GM18507 (cell line): ENCODE measurements around the gene ALPI.
"Not testable (repeated sequence)": the region's sequence is repeated elsewhere in the genome, so short reads cannot be mapped to it uniquely, and the experiment has no call there.

Experiments used
- DNase-seq: peaks from one replicate; pipeline ENCODE4 v3.0.0; 2011; ENCODE audit warnings: low read depth; ENCODE audit not compliant: insufficient read length; ENCODE audit errors: extremely low spot score
- FAIRE-seq: peaks from 2 replicates; lab custom pipeline; 2011; peaks lifted over from hg19 to GRCh38; lab: Jason Lieb, UNC

ALPI gene

GRCh38 chr2:232455426-232456255 lies at the start of gene ALPI:
Gene ALPI (plus strand): TSS chr2:232456153. CDS start chr2:232456200, 47 bp downstream.
- DNase-seq (no peak), FAIRE-seq (no peak)

- DNase-seq, result no peak
- FAIRE-seq, result no peak
Observed at GRCh38 chr2:232406556-232407310, 49.2 kb upstream of the ALPI start, which contains the start of gene ALPG. Gene ALPG (plus strand): TSS chr2:232406844. CDS start chr2:232406895, 51 bp downstream.

DNA sequence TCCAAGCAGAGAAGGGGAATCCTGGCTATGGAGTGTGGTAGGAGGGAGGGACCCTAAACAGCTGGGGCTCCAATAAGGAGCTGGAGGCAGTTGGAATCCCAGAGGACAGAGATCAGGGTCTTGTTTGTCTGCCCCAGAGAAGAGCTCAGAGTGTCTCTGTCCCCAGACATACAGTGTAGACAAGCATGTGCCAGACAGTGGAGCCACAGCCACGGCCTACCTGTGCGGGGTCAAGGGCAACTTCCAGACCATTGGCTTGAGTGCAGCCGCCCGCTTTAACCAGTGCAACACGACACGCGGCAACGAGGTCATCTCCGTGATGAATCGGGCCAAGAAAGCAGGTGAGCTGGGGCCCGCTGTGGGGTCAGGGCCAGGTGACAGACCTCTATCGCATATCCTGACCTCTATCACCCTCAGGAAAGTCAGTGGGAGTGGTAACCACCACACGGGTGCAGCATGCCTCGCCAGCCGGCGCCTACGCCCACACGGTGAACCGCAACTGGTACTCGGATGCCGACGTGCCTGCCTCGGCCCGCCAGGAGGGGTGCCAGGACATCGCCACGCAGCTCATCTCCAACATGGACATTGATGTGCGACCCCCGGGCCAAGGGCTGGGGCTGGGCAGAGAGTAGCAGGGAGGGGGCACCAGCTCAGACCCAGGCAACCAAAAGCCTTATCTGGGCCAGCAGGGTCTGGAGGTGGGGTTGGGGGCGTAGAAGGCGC lies 48.4 kb upstream of the ALPI start:
- DNase-seq, result not testable (repeated sequence)

GRCh38 chr2:232408269-232408668 lies 47.7 kb upstream of the ALPI start:
- not testable (repeated sequence) for DNase-seq, FAIRE-seq

More for the DNA sequence above, 48.4 kb upstream of the ALPI start:
- FAIRE-seq, result not testable (repeated sequence)

- not testable (repeated sequence) for DNase-seq, FAIRE-seq
Observed at GRCh38 chr2:232409617-232410016, 46.3 kb upstream of the ALPI start.

GRCh38 chr2:232410238-232410900 lies 45.6 kb upstream of the ALPI start:
- DNase-seq (no peak), FAIRE-seq (no peak)

GRCh38 chr2:232411901-232412629 lies 43.9 kb upstream of the ALPI start:
- no peak for DNase-seq
- FAIRE-seq, result no peak

GRCh38 chr2:232412986-232413385 lies 43.0 kb upstream of the ALPI start:
- DNase-seq, result no peak
- FAIRE-seq, result no peak

GRCh38 chr2:232415138-232415690 lies 40.7 kb upstream of the ALPI start:
- no peak for DNase-seq
- no peak for FAIRE-seq

DNA sequence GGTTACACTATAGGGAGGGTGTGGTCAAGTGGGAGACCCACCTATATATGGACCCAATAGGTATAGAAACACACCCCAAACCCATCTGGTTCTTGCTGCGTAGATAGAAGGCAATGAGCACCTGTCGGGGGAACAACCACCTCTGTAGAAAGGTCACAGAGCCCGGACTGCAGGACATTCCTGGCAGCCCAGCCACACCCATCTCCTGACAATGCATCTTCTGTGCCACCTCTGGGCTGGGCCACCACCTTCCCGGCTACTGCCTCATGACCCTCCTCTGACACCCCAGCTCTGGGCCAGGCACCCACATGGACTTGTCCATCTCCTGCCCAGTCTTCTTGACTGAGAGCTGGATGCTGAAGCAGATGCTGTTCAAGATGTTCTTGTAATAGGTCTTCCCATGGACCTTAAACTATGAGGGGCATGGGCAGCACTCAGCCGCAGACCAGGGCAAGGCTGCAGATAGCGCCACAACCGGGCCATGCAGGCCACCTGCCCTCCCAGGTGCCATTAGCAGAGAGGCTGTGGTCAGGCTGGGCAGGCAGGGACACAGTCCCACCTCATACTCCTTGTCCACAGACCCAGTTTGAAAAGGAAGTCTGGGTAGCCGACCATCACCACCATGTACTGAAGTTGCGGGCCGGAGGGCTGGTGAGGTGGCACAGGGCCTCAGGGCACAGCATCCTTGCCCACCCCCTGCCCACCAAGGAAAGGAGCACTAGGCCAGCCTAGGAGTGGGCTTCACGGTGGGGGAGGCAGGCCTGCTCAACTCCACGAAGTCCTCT lies 40.0 kb upstream of the ALPI start:
- FAIRE-seq (no peak), DNase-seq (no peak)

- no peak for DNase-seq
- FAIRE-seq, result no peak
Observed at GRCh38 chr2:232416521-232417470, 39.2 kb upstream of the ALPI start.

- DNase-seq (no peak), FAIRE-seq (no peak)
Observed at GRCh38 chr2:232417489-232417888, 38.5 kb upstream of the ALPI start.

DNA sequence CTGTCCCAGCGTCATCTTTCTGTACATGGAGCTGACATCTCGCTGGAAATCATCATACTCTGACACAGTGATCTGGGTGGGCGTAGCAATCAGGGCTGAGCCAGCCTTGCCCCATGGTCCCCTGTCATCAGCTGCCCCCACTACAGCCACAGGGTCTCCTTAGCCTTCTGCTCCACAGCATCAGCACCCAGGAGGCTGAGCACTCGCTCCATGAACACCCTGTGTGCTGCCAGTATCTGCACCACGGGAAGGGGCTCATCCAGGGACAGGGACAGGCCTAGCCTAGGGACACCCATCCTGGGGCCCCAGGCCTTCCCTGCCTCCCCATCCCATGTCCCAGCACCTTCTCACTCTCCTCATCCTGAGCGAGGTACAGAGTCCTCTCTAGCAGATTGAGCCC lies 37.9 kb upstream of the ALPI start:
- DNase-seq (no peak), FAIRE-seq (no peak)

DNA sequence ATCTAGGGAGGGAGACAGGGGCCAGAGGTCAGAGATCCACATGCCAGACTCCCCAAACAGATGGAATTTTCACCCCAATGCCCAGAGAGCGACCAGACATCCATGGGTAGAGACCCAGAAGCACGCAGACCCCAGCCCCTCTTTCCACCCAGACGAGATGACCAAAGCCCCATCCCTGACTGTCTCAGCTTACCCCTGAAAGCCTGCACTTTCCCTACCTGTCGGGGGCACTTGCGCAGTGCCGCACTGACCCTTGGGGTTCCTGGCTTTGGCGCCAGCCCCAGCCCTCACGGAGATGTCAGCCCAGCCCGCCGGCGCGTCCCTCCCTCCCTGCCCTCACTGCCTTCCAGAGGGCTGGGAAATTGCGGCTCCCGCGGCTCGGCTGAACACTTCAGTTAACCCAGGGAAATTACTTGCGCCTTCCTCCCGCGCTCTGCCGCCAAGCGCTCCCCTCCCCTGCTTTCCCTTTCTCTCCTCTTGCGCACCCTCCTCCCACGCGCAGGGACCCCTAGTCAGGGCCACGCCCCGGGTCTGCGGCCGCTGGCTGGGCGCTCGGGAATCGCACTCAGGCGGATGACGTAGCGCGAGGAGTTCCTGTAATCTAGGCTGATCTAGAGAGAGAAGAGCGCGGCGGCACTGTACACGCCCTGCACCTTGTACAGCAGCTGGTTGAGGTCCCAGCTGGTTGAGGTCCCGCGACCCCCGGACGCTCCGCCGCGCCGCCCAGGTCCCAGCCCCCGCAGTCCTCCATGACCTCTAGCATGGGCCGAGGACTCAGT lies 37.3 kb upstream of the ALPI start:
- no peak for DNase-seq
- FAIRE-seq, result no peak

- DNase-seq (no peak), FAIRE-seq (no peak)
Observed at GRCh38 chr2:232419245-232420072, 36.5 kb upstream of the ALPI start.
